HG03460 (cell line): Measurements from ENCODE around the gene DALRD3.

Source experiments
- ATAC-seq: cut with Tn5 transposase; IDR thresholded peaks from one replicate; pipeline ENCODE4 v1.9.1; 2021; ENCODE audit not compliant: unreplicated experiment

Gene DALRD3

DNA sequence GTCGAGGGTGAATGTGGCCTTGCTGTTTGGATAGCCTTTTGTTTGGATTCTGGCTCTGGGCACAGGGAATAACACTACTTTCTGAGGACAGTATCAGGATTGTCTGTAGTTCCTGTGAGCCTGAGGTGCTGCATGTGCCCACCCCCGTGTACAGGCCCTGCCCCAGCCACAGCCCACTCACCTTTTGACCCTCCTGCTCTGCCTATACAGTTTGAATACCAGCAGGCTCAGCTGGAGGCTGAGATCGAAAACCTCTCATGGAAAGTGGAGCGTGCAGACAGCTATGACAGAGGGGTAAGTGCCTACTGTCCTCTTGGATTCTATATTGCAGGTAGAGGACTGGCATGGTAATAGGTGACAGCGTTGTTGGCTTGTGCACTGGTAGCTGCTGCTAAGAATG lies 35.7 kb downstream of the DALRD3 start:
- ATAC-seq, result no peak

DNA sequence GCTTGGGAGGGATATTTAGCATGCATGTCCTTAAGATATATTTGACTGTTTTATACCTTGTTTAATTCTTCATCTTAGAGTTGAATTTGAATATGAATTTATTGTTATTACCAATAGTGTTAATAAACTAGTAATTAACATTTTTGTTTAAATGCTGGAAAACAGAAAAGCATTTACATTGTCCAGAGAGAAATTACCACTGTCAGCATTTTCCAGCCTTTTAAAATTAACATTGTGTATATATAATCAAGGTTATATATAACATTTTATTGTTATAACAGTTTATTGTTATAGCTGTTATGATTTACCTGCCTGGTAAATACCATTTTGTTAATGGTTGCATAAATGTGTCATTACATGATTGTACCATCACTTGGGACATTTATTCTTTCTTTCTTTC lies 36.4 kb downstream of the DALRD3 start:
- ATAC-seq, result no peak

DNA sequence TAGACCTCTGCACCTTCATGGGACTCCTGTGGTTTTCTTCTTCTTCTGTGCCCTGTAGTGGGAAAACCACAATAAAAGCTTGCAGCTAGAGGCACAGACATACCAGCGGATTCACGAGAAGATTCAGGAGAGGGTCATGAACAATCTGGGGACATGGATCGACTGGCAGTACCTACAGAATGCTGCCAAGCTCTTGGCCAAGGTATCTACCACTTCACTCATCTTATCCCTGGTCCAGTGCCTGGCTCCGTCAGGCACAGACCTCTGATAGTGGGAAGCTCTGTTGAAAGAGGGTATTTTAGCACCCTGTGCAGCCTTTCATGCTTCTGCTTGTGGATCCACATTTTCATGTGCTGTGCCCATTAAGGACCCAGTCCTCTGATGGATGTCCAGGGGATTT lies 38.1 kb downstream of the DALRD3 start:
- no peak for ATAC-seq

DNA sequence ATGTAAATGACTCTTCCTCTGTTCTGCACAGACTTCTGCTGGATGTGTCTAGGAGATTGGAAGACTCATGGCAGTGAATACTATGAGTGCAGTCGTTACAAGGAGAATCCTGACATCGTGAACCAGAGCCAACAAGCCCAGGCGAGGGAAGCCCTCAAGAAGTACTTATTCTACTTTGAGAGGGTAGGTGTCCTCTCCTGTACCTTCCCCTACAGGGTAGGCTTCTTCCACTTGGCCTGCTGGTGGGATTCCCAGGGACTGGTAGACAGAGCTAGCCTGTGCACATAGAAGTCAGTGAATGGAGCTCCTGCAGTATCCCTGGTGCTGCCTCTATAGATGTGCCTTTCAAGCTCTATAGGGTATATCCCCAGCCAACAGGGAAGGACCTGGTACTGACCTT lies 38.9 kb downstream of the DALRD3 start:
- ATAC-seq, result no peak

GRCh38 chr3:48974076-48974864 lies 44.1 kb downstream of the DALRD3 start:
- no peak for ATAC-seq

- ATAC-seq, result no peak
Observed at GRCh38 chr3:48970586-48970985, 47.8 kb downstream of the DALRD3 start.

DNA sequence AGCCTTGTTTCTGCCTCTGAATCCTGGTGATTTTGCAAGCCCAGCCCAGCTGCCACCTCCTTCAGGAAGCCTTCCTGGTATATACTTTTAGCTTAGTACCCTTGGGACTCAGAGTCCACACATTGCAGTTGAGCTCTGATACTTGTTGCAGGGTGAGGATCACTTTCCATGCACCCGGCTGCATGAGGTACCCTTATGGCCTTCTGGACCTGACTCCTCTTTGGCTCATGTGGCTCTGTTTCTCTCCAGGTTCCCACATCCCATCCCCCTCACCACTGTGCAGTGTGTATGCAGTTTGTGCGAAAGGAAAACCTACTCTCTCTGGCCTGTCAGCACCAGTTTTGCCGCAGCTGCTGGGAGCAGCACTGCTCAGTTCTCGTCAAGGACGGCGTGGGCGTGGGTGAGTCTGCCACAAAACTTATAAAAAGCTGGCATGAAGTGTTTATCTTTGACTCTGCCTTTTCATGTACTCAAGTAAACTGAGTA lies 51.5 kb downstream of the DALRD3 start:
- no peak for ATAC-seq

DNA sequence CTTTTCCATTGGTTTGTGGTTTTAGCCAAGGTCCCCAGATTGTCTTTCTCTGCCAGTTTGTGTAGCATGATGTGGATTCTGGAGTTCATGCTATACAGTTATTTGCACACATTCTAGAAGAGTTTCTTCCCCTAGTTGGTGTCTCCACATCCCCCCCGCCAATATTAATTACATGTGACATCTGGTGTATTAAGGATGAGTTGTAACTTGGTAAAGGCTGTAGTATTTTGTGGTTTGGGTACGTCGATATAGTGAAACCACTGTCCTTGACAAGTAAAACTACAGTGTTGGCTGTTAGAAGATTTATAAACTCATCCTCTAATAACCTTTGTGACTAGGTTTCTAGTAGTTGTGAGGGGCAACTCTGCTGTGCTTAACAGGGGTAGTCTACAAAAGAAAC lies 52.0 kb downstream of the DALRD3 start:
- no peak for ATAC-seq
